Activated CD4-positive, alpha-beta T cell treated with anti-CD3 and anti-CD28 coated beads, Interleukin-2, amount 50 U/mL, for 1 hour (primary cell): ENCODE results near the gene WDR41.

Source experiments
- DNase-seq: peaks from one replicate; pipeline ENCODE4 v3.0.0-alpha.2; 2020

WDR41 gene

GRCh38 chr5:77443670-77444069 lies 48.4 kb downstream of the WDR41 start:
- no peak for DNase-seq

DNA sequence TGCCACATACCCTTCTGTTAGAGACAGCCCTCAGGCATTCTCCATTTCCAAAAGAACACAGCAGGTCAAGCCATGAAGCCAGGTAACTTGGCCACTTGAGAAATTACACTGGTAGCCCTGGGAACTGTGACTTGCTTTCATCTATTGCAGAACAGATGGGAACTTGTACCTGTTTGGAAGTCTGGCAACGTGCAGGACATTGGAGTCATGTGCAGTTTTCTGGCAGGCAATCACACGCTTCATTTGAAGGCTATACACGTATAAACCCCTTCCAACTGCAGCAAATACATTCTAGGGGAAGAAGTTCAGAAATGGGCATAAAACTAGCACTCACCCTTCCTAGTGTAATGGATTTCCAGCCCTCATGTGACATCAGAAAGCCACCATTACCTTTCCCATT lies 54.0 kb downstream of the WDR41 start:
- no peak for DNase-seq

DNA sequence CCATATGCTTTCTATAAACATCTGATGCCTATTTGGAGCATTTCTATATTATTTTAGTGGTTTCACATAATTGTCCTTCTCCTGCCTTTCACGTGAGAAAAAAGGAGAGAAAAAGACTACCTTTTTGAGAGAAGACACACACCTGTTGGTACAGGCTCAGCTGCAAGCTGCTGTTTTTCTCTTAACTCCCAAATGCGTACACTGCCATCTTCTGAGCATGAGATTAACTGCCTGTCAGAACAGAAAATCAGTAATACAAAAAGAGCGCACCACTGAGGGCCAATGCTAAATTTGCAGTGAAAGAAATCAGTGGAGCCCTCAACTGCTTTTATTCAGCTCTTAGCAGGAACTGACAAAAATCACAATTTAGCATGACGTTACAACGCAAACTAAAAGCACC lies 54.9 kb downstream of the WDR41 start:
- no peak for DNase-seq

- no peak for DNase-seq
Measured at GRCh38 chr5:77431719-77432118, 60.4 kb downstream of the WDR41 start.

GRCh38 chr5:77431286-77431685 lies 60.8 kb downstream of the WDR41 start:
- DNase-seq, result no peak

DNA sequence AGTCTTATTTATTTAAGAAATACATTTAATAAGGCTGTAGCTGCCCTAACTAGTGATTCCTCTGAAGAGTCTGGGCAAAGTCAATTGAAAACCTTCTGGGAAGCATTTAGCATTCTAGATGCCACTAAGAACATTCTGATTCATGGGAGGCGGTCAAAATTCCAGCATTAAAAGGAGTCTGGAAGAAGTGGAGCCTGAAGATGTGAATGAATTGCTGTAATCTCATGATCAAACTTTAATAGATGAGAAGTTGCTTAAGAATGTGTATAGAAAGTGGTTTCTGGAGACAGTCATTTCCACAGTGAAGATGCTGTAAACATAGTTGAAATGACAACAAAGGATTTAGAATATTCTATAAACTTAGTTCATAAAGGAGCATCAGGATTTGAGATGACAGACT lies 61.4 kb downstream of the WDR41 start:
- no peak for DNase-seq

- DNase-seq, result no peak
Measured at GRCh38 chr5:77428526-77428925, 63.6 kb downstream of the WDR41 start.

GRCh38 chr5:77427998-77428397 lies 64.1 kb downstream of the WDR41 start:
- DNase-seq, result no peak

- no peak for DNase-seq
Measured at GRCh38 chr5:77426670-77427069, 65.4 kb downstream of the WDR41 start.

- no peak for DNase-seq
Measured at GRCh38 chr5:77425998-77426659, 66.0 kb downstream of the WDR41 start.

DNA sequence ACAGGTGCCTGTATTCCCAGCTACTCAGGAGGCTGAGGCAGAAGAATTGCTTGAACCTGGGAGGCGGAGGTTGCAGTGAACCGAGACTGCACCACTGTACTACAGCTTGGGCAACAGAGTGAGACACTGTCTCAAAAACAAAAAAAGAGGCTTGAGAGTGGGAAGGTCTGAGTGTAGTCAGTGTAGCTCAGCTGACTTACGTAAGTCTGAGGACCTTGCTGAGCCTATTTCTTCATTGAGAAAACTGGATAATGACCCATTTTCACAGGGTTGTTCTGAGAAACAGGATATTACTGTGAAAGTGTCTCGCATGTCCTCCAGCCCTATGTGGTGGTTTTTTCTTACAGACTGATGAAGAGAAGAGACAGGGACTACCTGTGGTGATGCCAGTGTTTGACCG lies 66.7 kb downstream of the WDR41 start:
- no peak for DNase-seq

DNA sequence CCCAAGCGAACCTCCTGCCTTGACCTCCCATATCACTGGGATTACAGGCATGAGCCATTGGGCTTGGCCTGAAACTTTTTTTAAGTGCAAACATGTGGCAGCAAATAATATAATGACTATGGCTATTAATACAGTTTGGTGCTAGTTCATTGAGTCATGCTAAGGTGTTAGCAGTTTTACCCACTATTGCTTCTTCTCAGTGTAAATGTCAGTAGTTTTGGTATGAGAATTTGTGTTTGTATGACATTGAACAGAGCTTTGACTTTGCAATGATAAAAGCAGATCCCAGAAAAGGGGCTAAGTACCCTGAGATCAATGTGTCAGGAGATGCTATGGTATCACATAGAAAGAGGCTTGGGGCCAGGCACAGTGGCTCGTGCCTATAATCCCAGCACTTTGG lies 67.2 kb downstream of the WDR41 start:
- no peak for DNase-seq

- DNase-seq, result no peak
Measured at GRCh38 chr5:77423022-77423750, 68.9 kb downstream of the WDR41 start.

- DNase-seq, result no peak
Measured at GRCh38 chr5:77420940-77421339, 71.2 kb downstream of the WDR41 start.

DNA sequence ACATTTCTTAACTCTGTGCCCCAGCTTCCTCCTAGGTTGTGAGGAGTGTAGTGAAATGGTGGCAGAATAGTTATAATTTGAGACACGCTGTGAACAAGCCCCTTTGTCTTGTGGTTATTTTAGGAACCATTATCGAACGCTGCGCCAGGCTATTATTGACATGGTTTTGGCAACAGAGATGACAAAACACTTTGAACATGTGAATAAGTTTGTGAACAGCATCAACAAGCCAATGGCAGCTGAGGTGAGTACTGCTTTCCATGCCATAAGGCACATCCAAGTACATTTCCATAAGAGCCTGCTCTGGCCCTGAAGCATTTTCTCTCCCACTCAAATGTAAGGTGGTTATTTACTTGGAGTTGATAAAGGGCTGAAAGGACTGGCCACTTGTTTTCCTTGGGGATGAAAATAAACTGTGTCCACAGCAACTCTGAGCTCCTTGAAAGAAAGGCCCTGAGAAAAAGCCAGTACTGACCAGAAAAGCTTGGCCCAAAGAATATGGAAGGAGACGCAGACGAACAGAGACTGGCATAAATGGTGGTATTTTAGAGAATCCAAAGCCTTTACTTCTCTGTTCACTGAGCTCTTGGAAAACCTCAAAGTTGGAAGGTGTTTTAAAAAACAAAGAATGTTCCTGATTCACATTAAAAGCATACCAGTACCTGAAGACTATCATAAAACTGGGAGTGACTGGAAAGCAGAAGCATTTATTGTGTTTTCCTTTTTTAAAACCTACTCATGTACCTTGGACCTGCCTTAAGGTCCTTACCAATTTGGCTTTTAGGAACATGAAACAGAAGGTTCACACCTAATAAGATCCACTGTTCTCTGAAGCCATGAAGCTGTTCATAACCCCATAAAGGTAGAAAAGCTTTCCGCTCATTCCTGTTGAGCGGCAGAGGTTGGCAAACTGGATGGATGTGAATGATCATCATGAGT lies 72.2 kb downstream of the WDR41 start:
- no peak for DNase-seq

GRCh38 chr5:77418601-77419581 lies 73.2 kb downstream of the WDR41 start:
- DNase-seq, result no peak

- DNase-seq, result no peak
Measured at GRCh38 chr5:77418162-77418561, 74.0 kb downstream of the WDR41 start.

DNA sequence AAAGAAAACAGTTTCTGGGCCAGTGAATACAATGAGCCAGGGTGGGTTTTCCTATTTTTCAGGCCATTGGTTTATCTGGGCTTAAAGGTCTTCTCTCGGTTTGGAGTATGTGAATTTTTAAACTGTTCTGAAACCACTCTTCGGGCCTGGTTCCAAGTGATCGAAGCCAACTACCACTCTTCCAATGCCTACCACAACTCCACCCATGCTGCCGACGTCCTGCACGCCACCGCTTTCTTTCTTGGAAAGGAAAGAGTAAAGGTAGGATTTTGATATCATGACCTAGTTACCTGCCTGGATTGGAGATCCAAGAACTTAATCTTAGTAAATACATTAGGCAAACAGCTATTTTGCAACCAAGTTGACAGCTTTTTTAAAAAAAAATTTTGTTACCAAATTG lies 79.1 kb downstream of the WDR41 start:
- no peak for DNase-seq

GRCh38 chr5:77409870-77410621 lies 82.1 kb downstream of the WDR41 start:
- DNase-seq, result no peak

- no peak for DNase-seq
Measured at GRCh38 chr5:77407152-77407551, 85.0 kb downstream of the WDR41 start.

DNA sequence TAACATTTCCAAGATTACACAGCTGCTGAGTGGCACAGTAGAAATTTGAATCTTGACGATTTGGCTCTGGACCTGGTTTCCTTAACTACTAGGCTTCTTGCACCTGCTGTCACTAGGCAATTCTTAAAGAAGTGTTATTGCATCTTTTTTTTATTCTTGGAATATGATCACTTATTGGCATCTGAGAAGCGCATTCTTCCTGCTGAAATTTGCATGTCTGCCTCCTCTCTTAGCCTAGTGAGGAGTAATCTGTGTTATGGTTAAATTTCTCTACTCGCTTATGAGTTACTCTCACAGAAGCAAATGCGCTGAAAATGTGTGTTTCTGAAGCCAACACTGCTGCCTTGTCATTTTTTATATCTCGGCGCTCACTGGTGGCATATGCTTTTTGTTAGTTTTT lies 89.3 kb downstream of the WDR41 start:
- no peak for DNase-seq

- DNase-seq, result no peak
Measured at GRCh38 chr5:77400645-77401044, 91.5 kb downstream of the WDR41 start.
